ENCODE results near the gene DROSHA.
A peak's percentile ranks its signal among the peaks of the same experiment; 100 is the strongest.
"Not testable (repeated sequence)": the region's sequence is repeated elsewhere in the genome, so short reads cannot be mapped to it uniquely, and the experiment has no call there.

DROSHA gene

GRCh38 chr5:31531888-31532547 is at the start of gene DROSHA, which contains the start of gene C5orf22:
Gene DROSHA, minus strand, starts transcription at chr5:31532093. Its CDS starts 3,034 bp downstream, at chr5:31529059.
Gene C5orf22, plus strand, starts transcription at chr5:31532301. Its CDS starts 92 bp downstream, at chr5:31532393.
- peak; percentile 97 for DNase-seq

- no peak for DNase-seq
Measured at GRCh38 chr5:31579558-31579957, 47.7 kb upstream of the DROSHA start.

- peak; percentile 32 for DNase-seq
Measured at GRCh38 chr5:31577438-31577837, 45.5 kb upstream of the DROSHA start.

GRCh38 chr5:31574772-31575171 is 42.9 kb upstream of the DROSHA start:
- DNase-seq = peak; percentile 7

- no peak for DNase-seq
Measured at GRCh38 chr5:31573494-31574142, 41.7 kb upstream of the DROSHA start.

- no peak for DNase-seq
Measured at GRCh38 chr5:31569068-31569467, 37.2 kb upstream of the DROSHA start.

- DNase-seq = no peak
Measured at GRCh38 chr5:31568302-31568835, 36.5 kb upstream of the DROSHA start.

GRCh38 chr5:31566362-31566761 is 34.5 kb upstream of the DROSHA start:
- DNase-seq = peak; percentile 48

- no peak for DNase-seq
Measured at GRCh38 chr5:31563216-31563615, 31.3 kb upstream of the DROSHA start.

- DNase-seq = no peak
Measured at GRCh38 chr5:31561946-31562345, 30.1 kb upstream of the DROSHA start.

GRCh38 chr5:31559942-31560341 is 28.0 kb upstream of the DROSHA start:
- DNase-seq = no peak

- no peak for DNase-seq
Measured at GRCh38 chr5:31556461-31556860, 24.6 kb upstream of the DROSHA start.

GRCh38 chr5:31554552-31554951 is 22.7 kb upstream of the DROSHA start:
- DNase-seq = no peak

- no peak for DNase-seq
Measured at GRCh38 chr5:31553863-31554262, 22.0 kb upstream of the DROSHA start.

- DNase-seq = no peak
Measured at GRCh38 chr5:31551878-31552277, 20.0 kb upstream of the DROSHA start.

GRCh38 chr5:31549114-31549513 is 17.2 kb upstream of the DROSHA start:
- not testable (repeated sequence) for DNase-seq

- no peak for DNase-seq
Measured at GRCh38 chr5:31537851-31538250, 6.0 kb upstream of the DROSHA start.

- no peak for DNase-seq
Measured at GRCh38 chr5:31537349-31537748, 5.5 kb upstream of the DROSHA start.

- DNase-seq = no peak
Measured at GRCh38 chr5:31536873-31537272, 5.0 kb upstream of the DROSHA start.

- no peak for DNase-seq
Measured at GRCh38 chr5:31534527-31535046, 2.7 kb upstream of the DROSHA start.

- peak; percentile 47 for DNase-seq
Measured at GRCh38 chr5:31531543-31531887, 378 bp downstream of the DROSHA start.

- peak; percentile 19 for DNase-seq
Measured at GRCh38 chr5:31530541-31531265, 1.2 kb downstream of the DROSHA start.

- no peak for DNase-seq
Measured at GRCh38 chr5:31523041-31523440, 8.9 kb downstream of the DROSHA start.
